ENCODE measurements around the gene TMEM11. TPM values are rescaled to one million over a fixed set of nuclear protein-coding genes. Genes with fewer than 3 reads are reported as not detected.

TMEM11 gene
- total and polyA plus RNA-seq, 2 donors (not counting 1 experiment from before 2014, with no cell fraction given) = 21.4 to 25.3 TPM

DNA sequence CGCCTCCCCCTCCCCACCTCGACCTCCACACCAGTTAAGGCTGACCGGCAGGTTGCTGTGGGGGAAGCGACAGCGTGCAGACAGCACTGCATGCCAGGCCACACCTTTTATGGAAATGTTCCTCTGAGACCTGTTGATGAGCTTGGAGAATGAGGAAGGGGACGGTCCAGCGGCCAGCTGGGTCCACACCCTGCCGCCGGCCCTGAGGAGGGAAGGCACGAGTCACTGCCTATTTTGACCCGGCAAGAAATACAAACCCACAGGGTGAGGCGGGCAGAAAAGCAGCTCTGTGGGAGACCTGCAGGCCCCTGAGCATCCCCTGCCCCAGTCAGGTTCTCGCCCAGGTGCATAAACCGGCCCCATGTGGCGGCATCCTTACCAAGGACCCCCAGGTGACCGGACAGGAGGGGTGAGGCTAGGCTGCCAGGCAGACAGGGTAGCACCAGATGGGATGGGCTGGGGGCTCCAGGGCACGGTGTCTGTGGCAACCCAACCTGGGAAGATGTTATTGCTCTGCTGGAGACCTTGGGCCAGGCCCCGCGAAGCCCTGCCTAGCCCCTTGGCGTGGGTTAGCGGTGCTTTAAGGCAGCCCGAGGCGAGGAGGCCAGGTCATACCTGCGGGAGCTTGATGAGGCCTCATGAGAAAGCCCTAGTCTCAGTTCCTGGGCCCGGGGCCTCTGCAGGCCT, 26.6 kb upstream of the TMEM11 start:
- Histone ChIP-seq H3K9ac (ENCODE audit: low read length) (no peak overlapping the region), H2AFZ (ENCODE audit: insufficient read depth, low read depth, low read length, poor library complexity, severe bottlenecking) (no peak overlapping the region), H3K36me3 (replicated peaks in 1 of 2; ENCODE audit: control extremely low read depth in 1 of 2, control insufficient read depth in 1 of 2, extremely low read depth in 1 of 2, insufficient read depth in 2 of 2, low read length in 1 of 2) (peaks cover 0 to 2% of the 10 kb centered on the region in 2 experiments), H3K27me3 (replicated peaks in 1 of 4; ENCODE audit: control extremely low read depth in 1 of 4, control insufficient read depth in 3 of 4, insufficient read depth in 4 of 4, low read length in 3 of 4) (no peaks in the 10 kb centered on the region), H3K9me3 (ENCODE audit: control extremely low read depth in 1 of 3, control insufficient read depth in 2 of 3, insufficient read depth in 1 of 3, low read length in 2 of 3) (no peaks in the 10 kb centered on the region), H3K4me1 (ENCODE audit: control insufficient read depth in 2 of 2, insufficient read depth in 2 of 2, low read length in 2 of 2) (no peaks in the 10 kb centered on the region), H3K4me3 (ENCODE audit: control extremely low read depth in 1 of 5, extremely low read depth in 1 of 5, insufficient read depth in 1 of 5, low read depth in 2 of 5, low read length in 4 of 5) (no peak overlapping the region), H3K27ac (ENCODE audit: low read length in 2 of 2) (no peak overlapping the region), H3K4me2 (replicated peaks; ENCODE audit: low read depth, low read length, poor library complexity, severe bottlenecking) (no peak overlapping the region), H3K79me2 (ENCODE audit: control insufficient read depth, insufficient read depth, low read length) (no peaks in the 10 kb centered on the region), H4K20me1 (ENCODE audit: control insufficient read depth, insufficient read depth, low read length, poor library complexity, severe bottlenecking) (no peaks in the 10 kb centered on the region)
- POLR2A ChIA-PET = no interaction called here
- WGBS (ENCODE audit: insufficient coverage) = 84% methylated on average over 23 of the region's 25 CpGs
- intact Hi-C loops (cut with micrococcal nuclease) = no loop called here
- CTCF ChIA-PET = interaction anchor here (0.6 to 0.8 kb wide), 2 partner anchors 122 to 133 kb away, joined by 3 read pairs; no protein-coding TSS in a partner anchor
- DNase-seq (no peak), ATAC-seq (ENCODE audit: low read depth) (no peak)
- no peaks in the 10 kb centered on the region for H3K9me3 Mint-ChIP-seq (ENCODE audit: insufficient read depth)
- TF ChIP-seq, protein P1, sequence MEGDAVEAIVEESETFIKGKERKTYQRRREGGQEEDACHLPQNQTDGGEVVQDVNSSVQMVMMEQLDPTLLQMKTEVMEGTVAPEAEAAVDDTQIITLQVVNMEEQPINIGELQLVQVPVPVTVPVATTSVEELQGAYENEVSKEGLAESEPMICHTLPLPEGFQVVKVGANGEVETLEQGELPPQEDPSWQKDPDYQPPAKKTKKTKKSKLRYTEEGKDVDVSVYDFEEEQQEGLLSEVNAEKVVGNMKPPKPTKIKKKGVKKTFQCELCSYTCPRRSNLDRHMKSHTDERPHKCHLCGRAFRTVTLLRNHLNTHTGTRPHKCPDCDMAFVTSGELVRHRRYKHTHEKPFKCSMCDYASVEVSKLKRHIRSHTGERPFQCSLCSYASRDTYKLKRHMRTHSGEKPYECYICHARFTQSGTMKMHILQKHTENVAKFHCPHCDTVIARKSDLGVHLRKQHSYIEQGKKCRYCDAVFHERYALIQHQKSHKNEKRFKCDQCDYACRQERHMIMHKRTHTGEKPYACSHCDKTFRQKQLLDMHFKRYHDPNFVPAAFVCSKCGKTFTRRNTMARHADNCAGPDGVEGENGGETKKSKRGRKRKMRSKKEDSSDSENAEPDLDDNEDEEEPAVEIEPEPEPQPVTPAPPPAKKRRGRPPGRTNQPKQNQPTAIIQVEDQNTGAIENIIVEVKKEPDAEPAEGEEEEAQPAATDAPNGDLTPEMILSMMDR (IDR thresholded peaks at IDR 0.05) = no peak
- TF ChIP-seq EZH2 (IDR thresholded peaks at IDR 0.05; ENCODE audit: borderline replicate concordance, insufficient read depth, low read depth, low read length, poor library complexity, severe bottlenecking) = no peak
- H3K27ac Mint-ChIP-seq = no peak overlapping the region
- H3K4me3 Mint-ChIP-seq = no peak overlapping the region
- no peaks in the 10 kb centered on the region for H3K27me3 Mint-ChIP-seq
- peaks cover 1% of the 10 kb centered on the region for H3K4me1 Mint-ChIP-seq

DNA sequence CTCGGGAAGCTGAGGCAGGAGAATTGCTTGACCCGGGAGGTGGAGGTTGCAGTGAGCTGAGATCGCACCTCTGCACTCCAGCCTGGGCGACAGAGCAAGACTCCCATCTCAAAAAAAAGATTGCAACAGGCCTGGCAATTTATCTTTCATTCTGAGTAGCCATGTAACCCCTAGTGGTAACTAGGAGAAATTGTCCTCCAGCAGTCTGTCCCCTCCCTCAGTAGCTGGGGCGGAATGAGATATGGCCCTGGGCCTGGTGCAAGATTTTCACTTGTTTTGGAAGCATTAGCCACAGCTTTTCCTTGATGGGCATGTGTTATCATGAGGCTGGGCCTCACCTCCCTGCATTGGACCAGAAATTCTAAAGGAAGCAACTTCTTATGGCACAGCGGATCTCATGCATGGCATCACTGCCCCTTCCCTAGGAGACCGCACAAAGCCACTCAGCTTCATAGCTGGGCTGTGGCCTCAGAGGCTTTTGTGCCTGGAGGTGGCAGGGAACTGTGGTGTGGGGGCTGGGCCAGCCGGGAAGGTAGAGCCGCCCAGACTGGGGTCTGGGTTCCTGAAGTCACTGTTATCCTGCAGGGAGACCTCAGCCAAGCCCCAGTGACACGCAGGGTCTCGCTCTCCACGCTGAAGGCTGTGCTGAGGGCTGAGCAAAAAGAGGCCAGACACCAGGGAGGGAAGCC, 25.9 kb upstream of the TMEM11 start:
- H4K20me1 ChIP-seq (ENCODE audit: control insufficient read depth, insufficient read depth, low read length, poor library complexity, severe bottlenecking) = no peaks in the 10 kb centered on the region
- intact Hi-C loops (cut with micrococcal nuclease) = no loop called here
- no peak overlapping the region for H3K4me3 Mint-ChIP-seq
- H3K9me3 ChIP-seq (ENCODE audit: control extremely low read depth in 1 of 3, control insufficient read depth in 2 of 3, insufficient read depth in 1 of 3, low read length in 2 of 3) = no peaks in the 10 kb centered on the region
- H3K9ac ChIP-seq (ENCODE audit: low read length) = no peak overlapping the region
- H3K27ac Mint-ChIP-seq = no peak overlapping the region
- POLR2A ChIA-PET = no interaction called here
- WGBS (ENCODE audit: insufficient coverage) = 88% methylated on average over 11 of the region's 12 CpGs
- H3K27me3 ChIP-seq (replicated peaks in 1 of 4; ENCODE audit: control extremely low read depth in 1 of 4, control insufficient read depth in 3 of 4, insufficient read depth in 4 of 4, low read length in 3 of 4) = no peaks in the 10 kb centered on the region
- no peak for TF ChIP-seq EZH2 (IDR thresholded peaks at IDR 0.05; ENCODE audit: borderline replicate concordance, insufficient read depth, low read depth, low read length, poor library complexity, severe bottlenecking)
- TF ChIP-seq, protein P1 (IDR thresholded peaks at IDR 0.05) = peak; percentile 35
- no peak overlapping the region for H3K27ac ChIP-seq (ENCODE audit: low read length in 2 of 2)
- no peak for DNase-seq
- no peaks in the 10 kb centered on the region for H3K79me2 ChIP-seq (ENCODE audit: control insufficient read depth, insufficient read depth, low read length)
- no peak overlapping the region for H3K4me2 ChIP-seq (replicated peaks; ENCODE audit: low read depth, low read length, poor library complexity, severe bottlenecking)
- no peak for ATAC-seq (ENCODE audit: low read depth)
- CTCF ChIA-PET = interaction anchor here (0.6 to 0.8 kb wide), 2 partner anchors 122 to 134 kb away, joined by 3 read pairs; no protein-coding TSS in a partner anchor
- no peaks in the 10 kb centered on the region for H3K9me3 Mint-ChIP-seq (ENCODE audit: insufficient read depth)
- no peaks in the 10 kb centered on the region for H3K4me1 ChIP-seq (ENCODE audit: control insufficient read depth in 2 of 2, insufficient read depth in 2 of 2, low read length in 2 of 2)
- no peaks in the 10 kb centered on the region for H3K4me1 Mint-ChIP-seq
- no peak overlapping the region for H3K4me3 ChIP-seq (ENCODE audit: control extremely low read depth in 1 of 5, extremely low read depth in 1 of 5, insufficient read depth in 1 of 5, low read depth in 2 of 5, low read length in 4 of 5)
- H2AFZ ChIP-seq (ENCODE audit: insufficient read depth, low read depth, low read length, poor library complexity, severe bottlenecking) = no peak overlapping the region
- H3K27me3 Mint-ChIP-seq = no peaks in the 10 kb centered on the region
- H3K36me3 ChIP-seq (replicated peaks in 1 of 2; ENCODE audit: control extremely low read depth in 1 of 2, control insufficient read depth in 1 of 2, extremely low read depth in 1 of 2, insufficient read depth in 2 of 2, low read length in 1 of 2) = peaks cover 0 to 2% of the 10 kb centered on the region in 2 experiments
